H1 (cell line): ENCODE data around the gene VSIG10L2. TPM values are rescaled to one million over a fixed set of nuclear protein-coding genes. Genes with fewer than 3 reads are reported as not detected.

Experiments
- ATF3 ChIP-seq: IDR thresholded peaks from 2 replicates; pipeline ENCODE4 v1.6.1; 2011; ENCODE audit warnings: low read depth, mild to moderate bottlenecking, low read length; ENCODE audit not compliant: insufficient read depth
- GTF2F1 ChIP-seq: IDR thresholded peaks from 2 replicates; pipeline ENCODE4 v1.6.1; 2012; ENCODE audit warnings: low read depth, low read length, improper control_type of control experiment, borderline replicate concordance
- JUND ChIP-seq: IDR thresholded peaks from 2 replicates; pipeline ENCODE4 v1.6.1; 2011; ENCODE audit warnings: mild to moderate bottlenecking, improper control_type of control experiment, low read length
- POU5F1 ChIP-seq: IDR thresholded peaks from 2 replicates; pipeline ENCODE4 v1.6.1; 2011; ENCODE audit warnings: low read depth, mild to moderate bottlenecking, low read length, moderate library complexity
- RFX5 ChIP-seq: IDR thresholded peaks from 2 replicates; pipeline ENCODE4 v1.6.1; 2011; ENCODE audit warnings: low read depth, low read length, improper control_type of control experiment, borderline replicate concordance
- SP4 ChIP-seq: IDR thresholded peaks from 2 replicates; pipeline ENCODE4 v1.6.1; 2012; ENCODE audit warnings: low read length, inconsistent platforms
- SUZ12 ChIP-seq: fragments of 200-600 bp; sonication (generic); IDR thresholded peaks from 2 replicates; pipeline ENCODE4 v1.6.1; 2012; ENCODE audit warnings: mild to moderate bottlenecking, inconsistent platforms, low read length, moderate library complexity, mixed read lengths
- polyA plus RNA-seq, 7 experiments: library from polyadenylated mRNA; depleted of rRNA in 3 of 7; stranded (reverse) in 5 of 7; unstranded in 2 of 7; fragments of >200 nt in 5 of 7; fragments of 200-250 nt in 2 of 7; gene quantifications; 1 replicate in 5 of 7; 2 replicates in 1 of 7; 4 replicates in 1 of 7; pipeline versions ENCODE4 v1.2.1 to v1.2.3, GENCODE V29; 2011 to 2013; ENCODE audit warnings: missing spikeins in 2 of 7, mixed read lengths in 2 of 7
- total RNA-seq: library from RNA; stranded (reverse); fragmentation: NEBNext Ultra II Directional; extraction: Animal tissue kit (Norgen Biotek cat#: 25700); gene quantifications from 2 replicates; pipeline ENCODE4 v1.2.1, GENCODE V29; 2021

The VSIG10L2 gene
- total and polyA plus RNA-seq, 2 of the 8 experiments (the other 6 are each of a cell fraction or from before 2014, with no cell fraction given) = not detected

GRCh38 chr11:125951731-125952130 is 5.9 kb downstream of the VSIG10L2 start (continued):
- no peak for TF ChIP-seq ATF3
- TF ChIP-seq POU5F1 = no peak
- TF ChIP-seq RFX5 = no peak
- TF ChIP-seq SUZ12 = no peak
- no peak for TF ChIP-seq SP4
- no peak for TF ChIP-seq JUND
- TF ChIP-seq GTF2F1 = no peak
